ENCODE measurements around the gene EFCAB14.

EFCAB14 gene

GRCh38 chr1:46708121-46708520 lies 10.8 kb downstream of the EFCAB14 start:
- no peak overlapping the region for H3K27ac ChIP-seq (ENCODE audit: low read length)
- no peak for TF ChIP-seq CTCF (IDR thresholded peaks at IDR 0.05; ENCODE audit: low read depth, low read length)
- TF ChIP-seq EZH2phosphoT487 (IDR thresholded peaks at IDR 0.05; ENCODE audit: low read depth), result no peak
- no peaks in the 10 kb centered on the region for H3K79me2 ChIP-seq (ENCODE audit: low read length)
- no peak overlapping the region for H3K9ac ChIP-seq (ENCODE audit: low read length)
- no peaks in the 10 kb centered on the region for H3K9me3 ChIP-seq (ENCODE audit: insufficient read depth, low read length)
- no peak overlapping the region for H3K4me3 ChIP-seq (ENCODE audit: low read length)
- no peaks in the 10 kb centered on the region for H4K20me1 ChIP-seq (ENCODE audit: insufficient read depth, low read length)
- H3K36me3 ChIP-seq (replicated peaks; ENCODE audit: low read depth, low read length), result peaks cover 28% of the 10 kb centered on the region
- no peak overlapping the region for H3K4me2 ChIP-seq (ENCODE audit: low read length)
- H2AFZ ChIP-seq (ENCODE audit: low read depth, low read length), result no peak overlapping the region
- no peaks in the 10 kb centered on the region for H3K4me1 ChIP-seq (ENCODE audit: low read length)
- no peaks in the 10 kb centered on the region for H3K27me3 ChIP-seq (ENCODE audit: low read depth, low read length)

- Histone ChIP-seq H3K36me3 (replicated peaks; ENCODE audit: low read depth, low read length) (peaks cover 24% of the 10 kb centered on the region), H3K27me3 (ENCODE audit: low read depth, low read length) (no peaks in the 10 kb centered on the region), H3K27ac (ENCODE audit: low read length) (no peak overlapping the region), H3K4me1 (ENCODE audit: low read length) (no peaks in the 10 kb centered on the region), H3K4me3 (ENCODE audit: low read length) (no peak overlapping the region), H4K20me1 (ENCODE audit: insufficient read depth, low read length) (peaks cover 3% of the 10 kb centered on the region; the same call in 1 of the 2 replicates), H3K79me2 (ENCODE audit: low read length) (no peaks in the 10 kb centered on the region; the same call in 1 of the 2 replicates), H3K4me2 (ENCODE audit: low read length) (no peak overlapping the region), H3K9me3 (ENCODE audit: insufficient read depth, low read length) (no peaks in the 10 kb centered on the region), H3K9ac (ENCODE audit: low read length) (no peak overlapping the region), H2AFZ (ENCODE audit: low read depth, low read length) (no peak overlapping the region)
- no peak for TF ChIP-seq CTCF (IDR thresholded peaks at IDR 0.05; ENCODE audit: low read depth, low read length)
- no peak for TF ChIP-seq EZH2phosphoT487 (IDR thresholded peaks at IDR 0.05; ENCODE audit: low read depth)
Observed at GRCh38 chr1:46705408-46705807, 13.5 kb downstream of the EFCAB14 start.

GRCh38 chr1:46703927-46704641 lies 14.8 kb downstream of the EFCAB14 start:
- Histone ChIP-seq H4K20me1 (ENCODE audit: insufficient read depth, low read length) (peaks cover 13% of the 10 kb centered on the region), H3K27me3 (ENCODE audit: low read depth, low read length) (no peaks in the 10 kb centered on the region), H3K36me3 (replicated peaks; ENCODE audit: low read depth, low read length) (peaks cover 23% of the 10 kb centered on the region), H3K4me1 (ENCODE audit: low read length) (peaks cover 6% of the 10 kb centered on the region), H2AFZ (ENCODE audit: low read depth, low read length) (no peak overlapping the region), H3K79me2 (ENCODE audit: low read length) (no peaks in the 10 kb centered on the region; the same call in 1 of the 2 replicates), H3K27ac (ENCODE audit: low read length) (no peak overlapping the region), H3K4me3 (ENCODE audit: low read length) (no peak overlapping the region), H3K9ac (ENCODE audit: low read length) (no peak overlapping the region), H3K4me2 (ENCODE audit: low read length) (no peak overlapping the region), H3K9me3 (ENCODE audit: insufficient read depth, low read length) (no peaks in the 10 kb centered on the region)
- TF ChIP-seq CTCF (IDR thresholded peaks at IDR 0.05; ENCODE audit: low read depth, low read length) (no peak), EZH2phosphoT487 (IDR thresholded peaks at IDR 0.05; ENCODE audit: low read depth) (no peak)

GRCh38 chr1:46699666-46700065 lies 19.2 kb downstream of the EFCAB14 start:
- Histone ChIP-seq H3K4me2 (ENCODE audit: low read length) (no peak overlapping the region), H3K36me3 (replicated peaks; ENCODE audit: low read depth, low read length) (peaks cover 24% of the 10 kb centered on the region), H4K20me1 (ENCODE audit: insufficient read depth, low read length) (peaks cover 16% of the 10 kb centered on the region), H3K4me3 (ENCODE audit: low read length) (no peak overlapping the region), H3K27ac (ENCODE audit: low read length) (no peak overlapping the region), H3K79me2 (ENCODE audit: low read length) (peaks cover 3% of the 10 kb centered on the region), H2AFZ (ENCODE audit: low read depth, low read length) (no peak overlapping the region), H3K9me3 (ENCODE audit: insufficient read depth, low read length) (no peaks in the 10 kb centered on the region), H3K27me3 (ENCODE audit: low read depth, low read length) (no peaks in the 10 kb centered on the region), H3K4me1 (ENCODE audit: low read length) (peaks cover 6% of the 10 kb centered on the region), H3K9ac (ENCODE audit: low read length) (no peak overlapping the region)
- TF ChIP-seq EZH2phosphoT487 (IDR thresholded peaks at IDR 0.05; ENCODE audit: low read depth) (no peak), CTCF (IDR thresholded peaks at IDR 0.05; ENCODE audit: low read depth, low read length) (no peak)

Data from OCI-LY3 (cell line).